Globus pallidus (tissue), 1 donor: ENCODE data around the gene MDM4.

Experiments used
- DNase-seq: peaks from one replicate; pipeline ENCODE4 v3.0.0-alpha.2; 2015; ENCODE audit warnings: low spot score

The MDM4 gene

DNA sequence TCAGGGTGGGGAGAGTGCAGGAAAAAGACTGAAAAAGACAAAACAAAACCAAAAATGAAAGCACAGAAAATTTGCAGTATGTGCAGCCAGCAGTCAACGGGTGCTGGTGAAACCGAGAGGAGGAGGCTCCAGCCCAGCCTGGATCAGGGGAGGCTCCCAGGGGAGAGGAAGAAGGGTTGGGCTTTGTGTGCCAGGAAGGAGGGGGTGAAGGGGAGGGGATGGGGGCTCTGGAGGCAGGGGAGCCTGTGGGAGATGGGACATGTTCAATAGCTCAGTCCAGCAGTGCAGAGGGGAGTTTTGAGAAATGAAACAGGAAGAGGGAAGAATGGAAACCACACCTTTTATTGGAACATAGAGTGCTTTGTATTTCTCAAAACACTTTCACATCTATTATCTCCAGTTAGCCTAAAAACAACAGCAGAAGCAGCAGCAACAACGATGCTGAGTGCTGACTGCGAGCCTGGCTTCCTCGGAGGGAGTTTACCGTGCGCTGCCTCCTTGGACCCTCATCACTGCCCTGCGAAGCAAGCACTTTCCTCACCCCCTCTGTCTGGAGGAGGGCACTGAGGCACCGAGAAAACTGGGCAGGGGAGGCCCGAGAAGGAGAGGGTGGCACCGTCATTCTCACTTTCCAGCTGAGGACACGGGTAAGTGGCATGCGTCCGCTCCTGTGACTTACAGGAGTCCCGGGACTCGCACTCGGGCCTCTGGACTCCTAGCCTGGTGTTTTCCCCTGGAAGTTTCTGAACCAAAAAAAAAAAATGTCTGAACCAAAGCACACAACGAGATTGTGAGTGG is 62.9 kb downstream of the MDM4 start:
- DNase-seq = no peak

DNA sequence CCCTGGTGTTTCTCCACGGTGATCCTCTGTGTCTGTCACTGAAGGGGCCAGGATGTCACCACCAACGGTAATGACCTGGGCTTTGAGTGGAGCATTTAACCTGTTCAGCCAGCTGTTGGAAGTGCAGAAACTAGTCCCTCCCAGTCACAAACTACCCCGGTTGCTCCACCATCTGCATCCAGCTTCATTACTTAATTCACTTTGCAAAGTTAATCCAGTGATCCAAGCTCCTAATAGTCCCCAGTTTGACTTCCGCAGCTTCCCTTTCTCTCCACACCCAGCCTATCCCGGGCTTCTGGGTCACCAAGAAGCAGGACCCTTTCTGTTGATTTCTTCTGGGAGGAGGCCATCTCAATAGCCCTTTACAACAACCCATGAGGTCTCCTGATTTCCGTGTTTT is 63.5 kb downstream of the MDM4 start:
- no peak for DNase-seq

DNA sequence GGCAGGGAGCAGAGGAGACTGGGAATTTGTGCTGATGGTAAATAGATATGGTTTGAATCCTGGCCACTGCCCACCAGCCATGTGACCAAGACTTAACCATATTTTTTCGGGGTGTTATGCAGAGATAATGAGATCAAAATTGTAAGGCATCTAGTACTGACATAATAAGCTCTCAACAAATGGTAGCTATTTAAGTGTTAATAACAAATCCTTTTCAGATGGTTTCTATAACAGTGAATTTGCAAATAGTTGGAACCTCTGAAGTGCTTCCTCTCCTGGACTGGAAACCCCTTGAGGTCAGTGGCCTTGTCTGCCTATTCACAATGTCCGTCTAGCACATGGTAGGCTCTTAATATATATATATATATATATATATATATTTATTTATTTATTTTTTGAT is 64.7 kb downstream of the MDM4 start:
- no peak for DNase-seq

DNA sequence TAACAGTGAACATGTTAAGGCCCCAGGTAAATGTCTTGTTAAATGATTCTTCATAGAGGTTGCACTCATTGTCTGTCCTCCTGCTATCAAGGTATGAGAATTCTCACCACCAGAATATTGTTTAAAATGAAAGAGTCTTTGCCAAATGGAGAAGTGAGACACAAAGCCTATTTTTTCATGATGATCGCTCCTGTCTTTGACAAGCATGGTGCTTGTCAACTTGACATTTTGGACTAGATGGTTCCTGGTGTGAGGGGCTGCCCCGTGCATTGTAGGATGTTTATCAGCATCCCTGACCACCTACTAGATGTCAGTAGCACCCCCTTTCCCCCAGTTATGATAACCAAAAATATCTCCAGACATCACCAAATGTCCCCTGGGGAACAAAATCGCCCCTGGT is 65.6 kb downstream of the MDM4 start:
- no peak for DNase-seq

DNA sequence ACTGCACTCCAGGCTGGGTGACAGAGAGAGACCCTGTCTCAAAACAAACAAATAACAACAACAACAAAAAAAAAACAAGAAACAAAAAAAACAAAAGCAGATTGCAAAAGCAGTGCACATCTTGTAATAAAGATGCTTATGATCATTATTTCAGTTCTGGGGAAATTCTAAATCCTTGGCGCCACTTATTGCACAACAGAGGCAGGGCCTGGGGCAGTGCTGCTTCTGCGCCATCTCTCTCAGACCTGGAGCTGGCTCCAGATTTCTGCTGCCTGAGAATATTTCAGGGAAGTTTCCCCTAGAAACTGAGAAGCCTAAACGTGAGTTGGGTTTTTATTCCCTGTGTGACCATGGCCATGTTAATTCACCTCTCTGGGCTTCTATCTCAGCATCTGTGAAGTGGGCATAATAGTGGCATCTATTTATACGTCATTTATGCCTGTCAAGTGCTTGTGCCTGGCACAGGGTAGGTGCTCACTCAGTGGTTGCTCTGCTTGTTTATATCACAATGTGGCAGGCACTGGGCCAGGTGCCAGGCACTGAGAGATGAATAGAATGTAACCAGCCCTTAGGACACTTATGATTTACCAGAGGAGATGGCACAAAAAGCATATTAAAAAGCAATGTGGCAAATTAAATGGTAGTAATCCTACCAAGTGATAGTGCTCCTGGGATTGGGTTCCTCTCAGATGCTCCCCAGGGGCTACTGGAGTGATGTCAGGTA is 67.9 kb downstream of the MDM4 start:
- DNase-seq = peak; percentile 57

DNA sequence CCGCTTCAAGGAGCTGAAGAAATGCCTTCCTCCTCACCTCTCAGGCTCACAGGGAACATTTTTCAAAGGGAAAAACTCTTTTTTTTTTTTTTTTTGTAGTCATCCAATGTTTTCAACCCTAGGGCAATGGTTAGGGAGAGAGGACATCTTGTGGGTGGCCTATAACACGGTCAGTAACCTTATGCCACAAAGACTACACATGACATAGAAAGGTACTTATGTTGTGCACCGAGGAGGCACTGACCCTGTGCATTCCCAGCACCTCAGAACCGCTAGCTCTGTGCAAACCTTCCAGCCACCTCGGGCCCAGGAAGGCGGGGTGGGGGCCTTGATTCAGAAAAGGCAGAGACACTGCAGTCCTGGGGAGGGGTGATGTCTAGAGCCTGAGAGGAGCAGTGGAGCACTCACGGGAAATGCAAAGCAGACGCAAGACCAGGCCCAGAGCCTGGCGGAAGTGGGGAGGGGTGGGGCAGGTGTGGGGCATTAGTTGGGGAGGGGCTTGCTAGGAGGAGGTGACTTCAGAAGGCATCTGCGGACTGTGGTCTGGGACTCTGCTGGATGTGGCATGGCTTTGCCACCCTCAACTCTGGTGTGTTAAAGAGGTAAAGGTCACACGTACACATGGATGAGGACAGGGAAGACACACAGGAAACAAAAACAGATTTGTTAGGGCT is 68.6 kb downstream of the MDM4 start:
- DNase-seq = no peak

DNA sequence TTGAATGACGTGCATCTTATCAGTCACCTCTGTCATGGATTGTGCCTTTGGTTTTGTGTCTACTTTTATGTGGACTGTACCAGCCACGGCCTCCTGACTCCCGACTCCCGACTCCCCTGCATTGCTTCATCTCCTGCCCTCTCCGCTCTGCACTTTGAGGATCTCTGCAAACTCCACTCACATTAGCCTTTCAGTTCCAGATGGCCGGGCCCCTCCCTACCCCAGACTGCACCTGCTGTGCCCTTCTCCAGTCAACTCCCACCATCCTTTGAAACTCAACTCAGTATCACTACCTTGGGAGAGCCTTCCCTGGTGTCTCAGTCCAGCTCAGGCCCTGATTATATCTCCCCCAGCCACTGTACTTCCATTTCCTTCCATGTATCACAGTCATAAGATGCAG is 71.4 kb downstream of the MDM4 start:
- no peak for DNase-seq

DNA sequence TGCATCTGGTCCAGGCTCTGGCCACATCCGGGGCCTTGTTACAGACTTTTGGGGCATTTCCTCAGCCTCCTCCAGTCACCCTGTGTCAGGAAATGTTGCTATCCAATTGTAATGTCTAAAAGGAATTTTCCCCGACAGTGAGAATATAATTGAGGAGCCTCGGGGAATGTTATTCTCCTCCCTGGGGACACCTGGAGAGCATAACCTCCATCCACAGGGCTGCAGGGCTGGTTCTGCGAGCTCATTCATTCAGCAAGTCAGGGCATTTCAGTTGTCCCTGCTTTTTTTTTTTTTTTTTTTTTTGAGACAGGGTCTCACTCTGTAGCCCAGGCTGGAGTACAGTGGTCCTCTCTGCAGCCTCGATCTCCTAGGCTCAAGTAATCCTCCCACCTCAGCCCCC is 72.6 kb downstream of the MDM4 start:
- no peak for DNase-seq

DNA sequence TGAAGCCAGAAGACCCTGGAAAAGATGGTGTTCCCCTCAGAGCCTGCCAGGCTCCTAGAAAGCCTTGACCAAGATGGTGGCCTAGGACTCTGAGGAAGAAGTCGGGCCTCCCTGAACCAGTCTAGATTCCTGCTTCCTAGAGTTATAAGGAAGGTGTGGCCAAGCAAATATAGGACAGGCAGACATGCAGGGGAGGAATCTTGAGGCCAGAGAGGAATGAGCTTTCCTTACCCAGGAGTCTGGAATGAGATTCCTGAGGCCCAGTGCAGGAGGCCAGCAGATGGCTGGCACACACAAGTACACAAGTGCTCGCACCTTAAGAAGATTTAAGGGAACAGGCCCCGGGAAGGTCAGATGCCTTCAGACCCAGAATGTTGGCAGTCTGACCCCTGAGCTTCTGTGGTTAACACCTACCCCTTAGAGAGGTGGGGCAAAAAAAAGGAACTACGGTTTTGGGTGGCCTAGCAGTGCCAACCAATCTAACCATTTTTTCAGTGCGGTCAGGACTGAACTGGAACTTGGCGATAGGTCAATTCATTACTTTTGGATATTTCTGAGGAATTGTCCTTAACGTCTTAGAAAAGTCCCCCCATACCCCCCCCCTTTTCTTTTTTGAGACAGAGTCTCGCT is 73.3 kb downstream of the MDM4 start:
- DNase-seq = no peak

DNA sequence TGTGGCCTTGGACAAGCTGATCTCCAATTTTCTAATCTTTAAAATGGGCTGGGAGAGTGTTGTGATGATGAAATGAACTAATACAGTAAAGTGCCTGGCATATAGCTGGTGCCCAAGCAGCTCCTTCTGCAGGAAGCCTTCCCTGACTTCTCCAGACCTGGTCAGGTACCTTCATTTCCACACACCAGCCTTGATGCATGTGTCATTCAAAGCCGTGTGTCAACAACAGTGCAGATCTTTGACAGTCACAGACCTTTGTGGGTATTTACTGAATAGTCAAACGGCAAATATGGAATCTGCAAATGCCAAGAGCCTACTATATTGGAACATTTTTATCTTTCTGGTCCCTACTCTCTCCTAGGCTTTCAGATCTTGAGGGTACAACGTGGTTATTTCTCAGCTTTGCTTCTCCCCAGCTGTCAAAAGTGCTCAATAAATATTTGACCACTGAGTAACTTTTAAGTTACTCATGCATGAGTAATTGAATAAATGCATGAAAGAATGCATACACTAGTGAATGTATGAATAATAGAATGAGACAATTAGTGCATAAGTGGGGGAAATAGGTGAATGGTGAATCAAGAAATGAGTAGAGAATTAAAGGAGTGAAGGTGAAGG is 75.4 kb downstream of the MDM4 start:
- no peak for DNase-seq

DNA sequence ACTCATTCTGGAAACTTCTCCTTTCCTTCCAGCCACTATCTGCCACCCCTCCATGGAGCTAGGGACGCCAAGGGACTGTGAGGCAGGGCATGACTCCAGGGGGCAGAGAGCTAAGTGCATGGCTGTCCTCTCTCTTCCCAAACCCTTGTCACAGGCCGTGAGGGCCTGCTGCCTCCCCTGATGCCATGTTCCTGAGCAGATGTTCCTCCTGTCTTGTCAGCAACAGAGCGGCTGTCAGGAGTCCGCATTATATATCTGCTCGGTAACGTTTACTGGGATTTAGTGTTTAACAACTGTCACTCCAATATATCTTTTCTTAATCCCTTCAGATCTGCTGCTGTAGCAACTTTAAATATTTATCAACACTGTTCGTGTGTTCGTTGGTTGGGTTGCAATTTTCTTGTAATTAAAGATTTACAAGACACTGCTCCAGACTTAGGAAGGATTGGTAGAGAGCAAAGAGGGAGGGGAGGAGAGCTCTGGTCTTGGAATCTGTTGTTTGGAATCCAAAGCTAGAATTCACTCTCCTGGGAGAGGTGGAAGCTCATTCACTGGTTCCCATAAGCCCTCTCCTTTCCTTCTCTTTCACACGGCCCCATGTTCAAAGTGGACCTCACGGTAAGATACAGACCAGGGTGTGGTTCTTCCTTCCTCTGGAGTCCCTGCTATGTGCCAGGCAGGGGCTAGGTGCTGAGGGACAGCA is 76.2 kb downstream of the MDM4 start:
- DNase-seq = no peak

DNA sequence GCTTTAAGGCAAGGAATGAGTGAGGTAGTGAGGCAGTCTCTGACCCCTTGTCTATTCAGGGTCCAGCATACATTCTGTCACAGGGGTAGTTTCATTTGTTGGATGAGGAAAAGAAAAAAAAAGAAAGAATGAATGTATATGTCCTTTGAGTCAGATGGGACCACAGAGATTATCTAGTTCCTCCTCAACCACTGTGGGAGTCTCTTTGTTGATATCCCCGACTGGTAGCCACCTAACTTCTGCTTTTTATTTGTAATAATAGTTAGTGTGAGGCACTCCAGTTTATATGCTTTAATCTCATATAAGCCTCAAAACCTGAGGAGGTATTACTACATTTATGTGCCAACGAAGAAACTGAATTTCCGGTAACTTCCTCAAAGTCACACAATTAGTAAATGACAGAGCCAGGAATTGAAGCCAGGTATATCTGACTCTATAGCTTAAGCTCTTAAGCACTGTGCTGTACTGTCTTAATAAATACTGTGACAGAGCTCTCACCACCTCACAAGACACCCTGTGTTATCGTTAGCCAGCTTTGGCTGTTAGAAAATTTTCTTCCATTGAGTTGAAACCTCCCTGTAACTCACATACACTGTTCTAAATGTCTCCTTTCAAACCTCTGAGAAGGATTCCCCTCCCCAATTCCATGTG is 82.2 kb downstream of the MDM4 start:
- DNase-seq = no peak

DNA sequence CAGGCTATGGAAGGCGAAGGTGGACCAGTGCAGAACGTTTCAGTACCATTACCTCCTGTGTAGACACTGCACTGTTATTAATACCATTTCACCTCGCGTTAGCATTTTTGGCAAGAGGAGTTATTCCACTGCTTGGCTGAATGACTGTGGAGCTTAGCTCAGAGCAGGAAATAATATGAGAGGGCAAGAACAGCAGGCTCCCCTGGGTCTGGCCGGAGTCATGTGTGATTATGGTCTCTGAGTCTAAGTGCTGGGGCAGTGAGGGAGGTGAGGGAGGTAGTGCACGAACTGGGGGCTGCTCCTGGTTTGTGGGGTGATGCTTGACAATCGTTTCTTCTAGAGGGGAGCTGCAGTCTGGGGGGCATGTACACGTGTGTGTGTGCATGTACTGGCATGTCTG is 82.9 kb downstream of the MDM4 start:
- DNase-seq = no peak

DNA sequence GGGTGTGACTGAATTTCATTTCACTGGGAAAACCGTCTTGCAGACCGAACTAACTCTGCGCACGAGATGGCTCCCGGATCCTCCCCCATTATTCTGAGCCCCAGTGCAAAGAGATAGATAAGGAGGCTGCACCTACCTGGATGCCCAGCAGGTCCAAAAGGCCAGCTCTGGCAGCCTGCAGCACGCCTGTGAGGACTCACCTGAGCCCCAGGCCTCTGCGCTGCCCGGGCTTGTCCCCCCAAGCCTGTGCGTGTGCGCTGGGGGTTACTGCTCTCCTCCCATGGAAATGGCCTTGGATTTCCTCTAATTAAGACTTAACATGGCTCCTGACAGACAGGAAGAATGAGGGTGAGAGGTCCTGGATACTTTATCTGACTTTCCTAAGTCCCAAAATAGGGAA is 83.4 kb downstream of the MDM4 start:
- DNase-seq = no peak

DNA sequence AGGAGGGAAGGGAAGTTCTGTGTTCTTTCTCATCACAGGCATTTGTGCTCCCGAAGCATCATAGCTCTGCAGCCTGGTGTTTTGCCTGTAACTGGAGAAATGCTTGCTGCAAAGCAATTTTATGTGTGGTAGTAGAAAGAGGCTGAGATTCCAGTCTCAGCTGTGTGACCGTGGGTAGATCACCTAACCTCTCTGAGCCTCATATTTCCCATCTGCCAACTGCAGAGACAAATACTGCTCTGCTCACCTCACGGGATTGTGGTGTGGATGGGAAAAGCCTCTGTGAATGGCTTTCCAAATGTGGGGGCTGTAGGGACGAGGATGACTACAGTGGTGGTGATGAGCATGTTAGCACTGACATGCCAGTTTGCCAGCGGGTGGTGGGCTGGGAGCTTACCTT is 84.0 kb downstream of the MDM4 start:
- no peak for DNase-seq

DNA sequence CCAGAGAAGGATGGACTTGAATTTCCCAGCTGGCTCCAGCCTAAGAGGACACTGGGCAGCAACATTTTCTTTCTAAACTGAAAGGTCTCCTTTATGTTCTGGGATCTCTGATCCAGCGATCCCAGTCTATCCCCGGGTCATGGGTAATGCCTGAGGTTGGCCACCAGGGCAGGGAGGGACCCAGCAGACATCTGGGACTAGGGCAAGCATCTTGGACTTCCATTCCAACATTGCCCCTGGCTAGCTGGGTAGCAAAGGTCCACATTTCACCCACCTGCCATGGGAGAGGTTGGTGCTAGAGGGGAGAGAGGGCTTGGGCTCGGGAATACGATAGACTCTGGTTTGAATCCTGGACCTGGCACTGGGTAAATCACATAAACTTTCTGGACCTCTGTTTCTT is 84.8 kb downstream of the MDM4 start:
- no peak for DNase-seq

DNA sequence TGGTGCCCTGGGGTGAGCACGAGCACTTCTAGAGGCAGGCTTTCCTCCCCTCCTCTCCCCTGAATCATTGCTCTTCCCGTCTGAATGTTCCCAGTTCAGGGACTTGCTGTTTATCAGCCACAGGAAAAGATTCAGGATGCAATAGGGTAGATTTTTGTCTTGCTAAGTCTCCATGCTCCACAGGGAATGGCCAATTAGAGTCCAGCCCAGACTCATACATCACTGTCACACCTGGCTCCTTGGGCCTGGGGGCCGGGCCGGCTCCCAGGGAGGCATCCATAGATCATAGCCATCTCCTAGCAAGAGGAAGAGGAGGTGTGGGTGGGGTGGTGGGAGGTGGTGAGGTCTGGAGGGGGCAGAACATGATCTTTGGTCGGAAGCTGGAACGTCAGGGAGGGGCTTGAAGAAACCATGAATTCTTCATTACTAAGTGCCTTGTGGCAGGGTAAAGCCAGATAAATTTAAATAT is 85.9 kb downstream of the MDM4 start:
- DNase-seq = no peak

DNA sequence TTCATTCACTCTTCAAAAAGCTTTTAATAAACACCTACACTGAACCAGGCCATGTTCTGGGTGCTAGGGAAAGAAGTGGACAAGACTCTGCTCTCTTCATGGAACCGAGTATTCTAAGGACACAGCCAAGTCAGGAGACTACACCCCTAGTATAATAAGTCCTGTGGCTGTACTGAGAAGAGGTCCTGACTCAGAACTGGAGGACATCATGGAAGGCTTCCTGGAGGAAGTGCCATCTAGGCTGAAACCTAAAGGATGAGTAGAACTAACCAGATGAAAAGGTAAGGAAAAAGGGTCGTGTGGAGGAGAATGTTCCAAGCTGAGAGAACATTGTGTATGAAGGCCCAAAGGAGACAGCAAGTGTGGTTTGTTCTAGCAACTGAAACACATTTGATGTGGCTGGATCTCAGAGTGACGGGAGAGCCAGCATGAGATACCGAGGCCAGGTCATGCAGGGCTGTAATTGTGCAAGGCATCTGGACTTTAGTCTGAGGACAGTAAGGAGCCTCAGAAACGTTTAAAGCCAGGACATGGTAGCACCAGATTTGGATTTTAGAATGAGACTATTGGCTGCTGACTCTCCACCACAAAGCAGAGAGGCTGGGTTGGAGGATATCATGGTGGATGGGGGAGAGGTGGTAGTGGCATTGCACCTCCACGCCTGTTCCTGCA is 86.8 kb downstream of the MDM4 start:
- no peak for DNase-seq

DNA sequence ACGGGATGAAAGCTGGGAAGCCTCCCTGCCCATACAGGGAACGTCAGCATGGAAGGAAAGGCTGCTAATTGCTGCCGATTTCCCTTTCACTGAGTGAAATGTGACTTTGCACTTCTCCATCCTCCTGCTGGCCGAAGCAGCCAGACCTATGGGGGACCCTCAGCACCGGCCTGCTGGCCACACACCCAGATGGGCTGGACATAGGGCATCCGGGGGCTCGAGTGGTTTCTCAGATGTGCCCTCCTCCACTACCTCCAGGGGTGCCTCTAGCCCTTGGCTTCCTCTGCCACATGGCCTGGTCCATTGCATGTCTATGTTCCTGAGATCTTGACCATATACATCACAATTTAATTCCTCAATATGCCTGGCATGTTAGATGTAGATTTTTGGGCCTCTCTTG is 89.6 kb downstream of the MDM4 start:
- no peak for DNase-seq
